Activated CD8-positive, alpha-beta memory T cell treated with anti-CD3 and anti-CD28 coated beads, Interleukin-2, amount 50 U/mL, for 1 hour (primary cell): ENCODE measurements around the gene GRIK3.

Source experiments
- DNase-seq: peaks from one replicate; pipeline ENCODE4 v3.0.0-alpha.2; 2020; ENCODE audit errors: extremely low read depth

Gene GRIK3

GRCh38 chr1:36855699-36856494, 178.4 kb downstream of the GRIK3 start:
- DNase-seq, result no peak

DNA sequence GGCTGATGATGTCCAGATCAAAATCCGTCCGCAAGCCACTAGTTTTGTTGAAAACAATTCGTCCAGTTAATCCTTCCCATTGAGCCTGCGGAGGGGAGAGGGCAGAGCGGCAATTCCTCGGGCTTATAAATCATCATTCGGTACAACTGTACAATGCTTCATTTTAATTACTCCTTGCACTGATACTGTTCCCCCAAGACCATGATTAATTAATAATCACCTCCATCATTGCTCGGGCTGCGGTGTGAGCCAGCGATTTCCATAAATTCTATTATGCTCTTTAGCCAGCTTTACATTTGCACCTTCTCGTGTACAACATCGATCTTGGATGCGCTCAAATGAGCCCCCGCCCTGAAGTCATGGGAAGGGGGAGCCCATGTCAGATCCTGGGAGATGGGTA, 180.7 kb downstream of the GRIK3 start:
- no peak for DNase-seq

DNA sequence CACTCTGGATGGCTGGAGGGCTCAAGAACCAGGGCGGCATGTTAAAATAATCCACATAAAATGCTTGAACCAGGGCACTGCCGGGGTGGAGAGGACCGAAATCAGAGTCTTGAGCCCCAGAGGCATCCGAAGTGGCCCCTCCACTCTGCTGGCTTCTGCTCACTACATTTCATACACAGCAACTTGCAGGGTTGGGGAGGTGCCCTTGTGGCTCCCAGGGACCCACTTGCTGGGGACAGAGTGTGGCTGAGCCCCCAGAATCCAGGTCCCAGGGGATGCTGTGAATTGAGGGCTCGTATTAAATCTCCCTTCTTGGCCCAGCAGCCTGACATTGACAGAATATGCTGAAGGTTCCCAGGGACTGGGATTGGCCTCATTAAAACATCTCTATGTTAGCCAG, 181.7 kb downstream of the GRIK3 start:
- DNase-seq, result no peak

DNA sequence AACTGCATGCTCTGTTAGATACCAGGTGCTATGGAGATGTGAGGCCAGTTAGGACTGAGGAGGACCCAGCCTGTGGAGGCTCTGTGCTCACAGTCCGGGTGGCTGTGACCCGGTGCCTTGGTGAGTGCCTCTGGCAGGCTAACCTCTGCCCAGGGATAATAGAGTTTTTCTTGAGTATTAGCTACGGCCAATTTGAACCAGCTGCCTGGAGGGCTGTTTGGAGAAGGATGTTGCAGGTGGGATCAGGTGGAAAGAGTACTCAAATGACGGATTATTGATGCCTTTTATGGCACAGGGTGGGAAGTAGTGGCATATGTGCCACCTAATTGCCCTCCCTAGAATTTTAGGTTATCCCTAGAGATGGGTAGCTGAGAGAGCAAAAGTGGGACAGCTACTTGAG, 182.7 kb downstream of the GRIK3 start:
- DNase-seq, result no peak

GRCh38 chr1:36851087-36851486, 183.2 kb downstream of the GRIK3 start:
- DNase-seq, result no peak

DNA sequence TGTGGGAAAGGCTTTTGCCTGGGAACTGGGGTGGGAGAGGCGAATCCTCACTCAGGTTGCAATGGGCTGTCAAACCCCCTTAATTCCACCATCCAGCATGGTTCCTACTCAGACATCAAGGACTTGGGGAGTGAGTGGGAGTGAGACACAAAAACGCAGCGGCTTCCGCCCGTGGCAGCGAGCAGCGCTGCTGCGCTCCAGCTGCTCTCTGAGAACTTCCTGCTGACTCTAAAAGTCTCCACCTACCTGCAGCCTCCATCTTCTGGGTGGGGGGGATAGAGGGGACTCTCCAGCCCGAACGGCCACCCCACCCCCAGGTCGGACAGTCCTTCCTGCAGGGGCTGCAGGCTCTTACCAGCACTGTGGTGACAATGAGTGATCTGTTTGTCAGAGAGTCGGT, 184.4 kb downstream of the GRIK3 start:
- DNase-seq, result no peak

- no peak for DNase-seq
Measured at GRCh38 chr1:36847761-36848160, 186.6 kb downstream of the GRIK3 start.

- DNase-seq, result no peak
Measured at GRCh38 chr1:36847186-36847585, 187.1 kb downstream of the GRIK3 start.

DNA sequence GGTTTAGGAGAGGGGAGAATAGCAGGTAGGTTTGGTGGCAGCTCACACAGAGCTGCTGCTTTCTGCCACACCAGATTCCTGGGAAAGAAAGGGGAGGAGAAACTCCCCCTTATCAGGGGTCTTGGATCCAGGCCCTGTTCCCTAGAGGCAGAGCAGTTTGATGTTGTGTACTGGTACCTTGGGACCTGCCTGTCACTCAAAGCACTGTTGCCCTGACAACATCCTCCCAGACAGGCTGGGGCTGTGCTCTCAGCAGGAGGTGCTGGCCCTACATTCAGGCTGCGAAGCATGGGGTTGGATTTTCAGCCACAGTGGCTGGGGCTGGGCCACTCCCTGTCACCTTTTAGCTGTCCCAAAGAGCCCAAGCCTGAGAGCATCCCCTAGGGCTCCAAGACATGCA, 188.0 kb downstream of the GRIK3 start:
- no peak for DNase-seq

- no peak for DNase-seq
Measured at GRCh38 chr1:36845802-36846201, 188.5 kb downstream of the GRIK3 start.

GRCh38 chr1:36844917-36845316, 189.4 kb downstream of the GRIK3 start:
- DNase-seq, result no peak

DNA sequence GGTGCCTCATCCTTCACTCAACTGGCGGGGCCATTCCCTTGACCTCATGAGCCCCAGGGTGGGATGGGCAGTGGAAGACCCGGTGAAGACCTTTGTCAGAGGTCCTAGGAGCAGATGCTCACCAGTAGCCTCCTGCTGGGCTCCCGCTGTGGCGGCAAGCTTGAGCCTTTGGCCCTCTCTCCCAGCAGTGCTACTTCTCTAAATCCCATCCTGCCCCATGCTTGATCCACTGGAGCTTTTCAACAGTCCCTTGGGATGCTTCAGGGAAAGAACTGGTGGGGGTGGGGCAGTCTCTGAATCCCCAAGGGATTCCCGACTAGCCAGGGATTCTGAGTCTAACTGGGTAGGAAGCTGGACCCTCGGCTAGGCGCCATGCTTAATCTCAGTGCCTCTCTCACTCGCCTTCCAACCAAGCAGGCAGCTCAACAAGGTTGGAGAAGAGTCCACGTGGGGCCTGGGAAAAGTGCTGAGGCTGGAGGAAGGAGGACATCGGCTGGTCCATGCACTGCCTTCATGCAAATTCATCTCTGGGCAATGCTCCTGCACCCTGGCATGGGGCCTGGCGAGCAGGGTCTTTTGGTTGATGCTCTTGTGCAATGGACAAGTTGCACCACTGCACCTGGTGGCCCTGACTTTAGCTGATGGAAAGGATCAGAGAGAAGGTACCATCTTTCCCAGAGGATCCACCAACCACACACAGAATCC, 190.3 kb downstream of the GRIK3 start:
- no peak for DNase-seq

GRCh38 chr1:36843027-36843426, 191.3 kb downstream of the GRIK3 start:
- no peak for DNase-seq

GRCh38 chr1:36842448-36842847, 191.9 kb downstream of the GRIK3 start:
- DNase-seq, result no peak

DNA sequence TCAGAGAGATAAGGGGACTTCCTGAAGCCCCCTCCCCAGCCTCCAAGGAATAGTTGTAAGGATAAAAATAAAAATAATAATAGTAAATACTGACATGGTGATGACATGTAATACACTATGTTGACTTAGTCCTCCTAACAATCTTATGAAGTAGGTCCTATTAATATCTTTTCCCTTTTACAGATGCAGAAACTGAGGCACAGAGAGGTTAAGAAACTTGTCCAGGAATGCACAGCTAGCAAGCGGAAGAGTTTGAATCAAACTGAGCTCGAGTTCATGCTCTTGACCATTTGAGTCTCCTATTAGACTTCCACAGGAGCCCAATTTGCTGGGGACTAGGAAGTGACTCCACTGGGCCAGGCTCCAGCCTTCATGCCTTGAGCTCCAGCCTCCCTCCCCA, 194.8 kb downstream of the GRIK3 start:
- DNase-seq, result no peak

DNA sequence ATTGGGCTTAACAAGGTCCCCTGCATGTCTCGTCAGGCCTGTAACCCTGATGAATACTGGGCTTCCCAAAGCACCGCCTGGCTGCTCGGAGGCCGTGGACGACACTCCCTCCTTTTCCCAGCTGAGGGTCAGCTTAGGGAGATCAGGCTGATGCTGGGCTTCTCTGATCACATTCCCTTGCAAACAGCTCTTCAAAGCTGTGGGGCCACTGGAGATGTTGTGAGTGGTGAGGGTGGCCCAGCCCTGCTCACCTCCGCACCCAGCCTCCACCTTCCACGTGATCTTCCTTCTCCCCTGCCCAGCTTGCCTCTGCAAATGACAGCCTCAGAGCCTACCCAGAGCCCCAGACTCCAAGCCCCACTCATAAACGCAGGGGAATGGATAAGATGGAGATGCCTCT, 195.4 kb downstream of the GRIK3 start:
- DNase-seq, result no peak

DNA sequence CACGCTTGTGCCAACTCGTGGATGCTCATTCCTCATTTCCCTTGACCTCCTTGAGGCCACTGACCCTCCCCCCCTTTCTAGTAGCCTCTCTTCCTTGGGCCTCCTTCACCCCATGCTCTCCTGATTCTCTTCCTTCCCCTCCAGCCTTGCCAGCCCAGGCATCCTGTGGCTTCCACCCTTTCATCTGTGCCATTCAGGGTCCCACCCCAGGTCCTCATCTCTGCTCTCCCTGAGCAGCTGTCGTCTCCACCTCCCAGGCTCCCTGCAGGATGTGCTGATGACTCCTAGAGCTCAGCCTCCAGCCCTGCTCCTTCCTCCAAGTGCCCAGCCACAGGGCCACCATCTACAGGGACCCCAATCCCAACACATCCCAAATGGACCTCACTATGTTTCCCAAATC, 197.4 kb downstream of the GRIK3 start:
- no peak for DNase-seq

DNA sequence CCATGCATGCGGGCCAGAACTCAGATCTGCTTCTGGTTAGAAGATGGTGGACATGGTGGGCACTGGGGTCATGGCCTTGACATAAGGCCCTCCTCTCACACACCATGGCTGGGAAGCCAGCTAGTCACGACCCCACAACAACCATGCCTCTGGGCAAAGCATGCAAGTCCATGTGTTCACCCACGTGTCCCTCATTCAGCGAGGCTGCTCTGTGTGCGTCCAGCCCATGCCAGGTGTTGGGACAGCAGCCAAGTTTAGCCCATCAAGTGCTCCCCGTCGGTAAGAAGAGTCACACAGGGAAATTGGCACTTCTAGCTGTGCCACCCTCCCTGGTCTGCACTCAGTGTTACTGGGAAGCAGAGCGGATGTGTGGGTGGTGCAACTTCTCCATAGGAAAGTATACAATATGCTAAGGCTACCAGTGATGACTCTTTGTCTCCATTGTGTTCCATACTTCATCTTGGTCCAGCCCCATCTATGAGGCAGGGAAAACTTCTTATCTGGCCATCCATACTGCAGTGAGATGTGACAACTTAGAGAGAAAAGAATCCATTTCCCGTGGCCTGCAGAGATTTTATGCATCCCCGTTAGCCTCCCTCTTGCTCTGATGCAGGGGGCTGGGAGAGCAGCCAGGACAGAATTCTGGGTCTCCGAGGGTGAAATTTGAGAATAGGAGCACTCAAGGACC, 198.0 kb downstream of the GRIK3 start:
- DNase-seq, result no peak

DNA sequence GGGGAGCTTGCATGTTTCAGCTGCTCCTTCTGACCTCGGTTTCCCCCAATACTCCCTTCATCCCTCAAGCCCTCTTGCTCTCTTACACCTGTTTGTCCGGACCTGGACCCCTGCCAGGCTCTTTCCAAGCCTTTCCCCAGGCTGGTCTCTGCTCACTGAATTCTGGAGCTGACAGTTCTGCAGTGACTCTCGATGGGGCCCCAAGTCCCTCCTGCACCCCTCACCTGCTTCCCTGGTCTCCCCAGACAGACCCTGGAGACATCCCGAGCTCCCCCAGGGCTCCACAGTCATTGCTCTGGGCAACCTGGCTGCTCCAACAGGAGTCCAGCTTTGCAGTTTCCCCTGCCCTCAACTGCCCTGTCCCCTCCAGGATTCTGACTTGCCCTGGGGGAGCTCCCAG, 198.6 kb downstream of the GRIK3 start:
- DNase-seq, result no peak

GRCh38 chr1:36835017-36835695, 199.2 kb downstream of the GRIK3 start:
- no peak for DNase-seq

DNA sequence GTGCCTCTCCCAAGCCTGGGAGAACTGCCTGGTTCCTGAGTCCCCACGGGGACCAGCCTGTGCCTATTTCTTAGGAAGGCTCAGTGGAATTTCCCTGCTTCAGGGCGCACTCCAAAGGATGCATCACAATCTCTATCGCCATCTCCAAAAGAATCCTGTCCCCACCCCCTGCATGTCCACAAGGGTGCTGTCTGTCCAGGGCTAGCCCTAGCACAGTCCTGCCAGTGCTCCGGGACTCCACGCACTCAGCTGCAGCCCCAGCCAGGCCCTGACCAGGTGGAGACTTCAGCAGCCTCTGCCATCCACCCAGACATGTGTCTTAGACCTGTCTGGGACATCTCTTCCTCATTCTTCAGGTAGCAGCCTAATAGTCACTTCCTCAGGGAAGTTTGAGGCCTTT, 199.7 kb downstream of the GRIK3 start:
- DNase-seq, result no peak

- no peak for DNase-seq
Measured at GRCh38 chr1:36831186-36831810, 203.0 kb downstream of the GRIK3 start.
